ENCODE results near the gene ARID1B.

ARID1B gene

GRCh38 chr6:157215717-157216116 lies 438.5 kb downstream of the ARID1B start:
- no peak overlapping the region for H2AFZ ChIP-seq (ENCODE audit: low read depth, low read length)
- H3K36me3 ChIP-seq (ENCODE audit: insufficient read depth, low read length), result peaks cover 4% of the 10 kb centered on the region
- no peak overlapping the region for H3K4me3 ChIP-seq (ENCODE audit: low read length)
- no peaks in the 10 kb centered on the region for H3K4me1 ChIP-seq (ENCODE audit: insufficient read depth, low read length)
- H3K9me3 ChIP-seq (ENCODE audit: low read length), result peaks cover 2% of the 10 kb centered on the region
- H3K27me3 ChIP-seq (ENCODE audit: insufficient read depth, low read length), result no peaks in the 10 kb centered on the region

DNA sequence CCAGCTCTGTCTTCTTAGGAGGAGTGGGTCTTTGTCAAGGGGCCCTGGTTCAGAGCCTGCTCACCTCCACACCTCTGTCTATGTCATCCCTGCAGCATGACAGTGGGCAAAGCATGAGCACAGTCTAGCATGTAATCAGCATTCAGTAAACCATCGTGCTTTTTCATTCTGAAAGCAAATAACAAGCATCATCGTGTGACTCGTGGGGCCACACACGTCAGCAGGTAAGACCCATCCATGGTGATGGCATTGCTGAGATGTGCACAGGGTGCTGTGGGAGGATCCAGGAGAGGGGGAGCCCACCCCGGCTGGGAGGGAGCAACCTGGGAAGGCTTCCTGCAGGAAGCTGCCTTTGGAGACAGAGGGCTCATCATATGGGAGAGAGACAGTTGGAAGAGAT lies 439.4 kb downstream of the ARID1B start:
- Histone ChIP-seq H2AFZ (ENCODE audit: low read depth, low read length) (no peak overlapping the region), H3K4me3 (ENCODE audit: low read length) (no peak overlapping the region), H3K4me1 (ENCODE audit: insufficient read depth, low read length) (no peaks in the 10 kb centered on the region)

DNA sequence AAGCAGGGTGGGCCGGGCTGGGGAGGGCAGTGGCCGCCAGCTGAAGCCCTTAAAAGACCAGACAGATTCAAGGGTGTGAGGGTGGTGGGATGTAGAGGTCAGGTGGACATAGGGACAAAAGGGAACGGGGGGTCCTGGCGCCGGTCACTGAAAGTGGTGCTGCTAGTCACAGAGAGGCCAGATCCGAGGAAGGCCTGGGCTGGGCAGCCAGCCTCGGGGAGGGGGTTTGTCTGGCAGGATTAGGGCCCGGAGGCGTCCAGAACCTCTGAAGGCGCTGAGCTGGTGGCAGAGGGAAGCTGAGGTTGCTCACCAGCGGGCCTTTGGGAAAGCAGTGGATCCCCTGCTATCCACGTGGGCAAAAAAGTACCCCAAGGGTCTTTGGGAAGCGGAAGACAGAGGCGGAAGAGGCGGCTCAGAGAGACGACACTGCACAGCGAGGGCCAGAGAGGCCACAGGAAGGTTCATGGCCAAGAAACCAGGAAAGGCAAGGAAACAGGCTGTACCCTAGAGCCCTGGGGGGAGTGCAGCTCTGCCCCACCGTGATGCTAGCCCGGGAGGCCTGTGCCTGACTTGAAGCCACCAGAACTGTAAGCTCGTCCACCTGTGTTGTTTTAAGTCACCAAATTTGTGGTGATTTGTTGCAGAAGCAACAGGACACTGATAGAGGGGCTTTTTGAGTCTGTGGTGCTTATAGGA lies 440.2 kb downstream of the ARID1B start:
- Histone ChIP-seq H3K4me1 (ENCODE audit: insufficient read depth, low read length) (no peaks in the 10 kb centered on the region), H3K9me3 (ENCODE audit: low read length) (no peaks in the 10 kb centered on the region), H3K4me3 (ENCODE audit: low read length) (no peak overlapping the region), H3K27me3 (ENCODE audit: insufficient read depth, low read length) (no peaks in the 10 kb centered on the region), H2AFZ (ENCODE audit: low read depth, low read length) (no peak overlapping the region), H3K36me3 (ENCODE audit: insufficient read depth, low read length) (no peaks in the 10 kb centered on the region)

More for the DNA sequence above, 439.4 kb downstream of the ARID1B start:
- Histone ChIP-seq H3K9me3 (ENCODE audit: low read length) (peaks cover 2% of the 10 kb centered on the region), H3K27me3 (ENCODE audit: insufficient read depth, low read length) (no peaks in the 10 kb centered on the region), H3K36me3 (ENCODE audit: insufficient read depth, low read length) (no peaks in the 10 kb centered on the region)

DNA sequence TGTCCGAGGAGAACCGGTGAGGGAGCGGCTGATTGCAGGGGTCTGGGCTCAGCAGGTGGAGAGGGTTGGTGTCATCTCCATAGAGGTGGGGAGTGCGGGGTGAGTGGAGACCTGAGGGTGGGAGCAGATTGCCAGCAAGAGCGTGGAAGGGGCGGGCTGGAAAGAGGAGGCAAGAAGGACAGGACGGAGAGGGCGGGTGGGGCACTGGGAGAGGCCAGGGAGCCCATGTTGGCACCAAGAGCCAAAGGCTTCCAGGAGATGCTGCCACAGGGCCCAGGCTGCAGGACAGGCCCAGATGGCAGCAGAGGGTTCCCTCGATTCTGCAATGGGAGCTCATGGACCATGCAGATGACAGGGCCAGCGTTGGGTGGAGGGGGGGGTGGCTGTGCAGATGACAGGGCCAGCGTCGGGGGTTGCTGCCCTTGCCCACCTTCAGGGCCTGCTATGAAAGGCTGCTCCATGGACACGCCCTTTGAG lies 440.8 kb downstream of the ARID1B start:
- no peaks in the 10 kb centered on the region for H3K36me3 ChIP-seq (ENCODE audit: insufficient read depth, low read length)

GRCh38 chr6:157218371-157219198 lies 441.4 kb downstream of the ARID1B start:
- Histone ChIP-seq H3K9me3 (ENCODE audit: low read length) (no peaks in the 10 kb centered on the region), H2AFZ (ENCODE audit: low read depth, low read length) (no peak overlapping the region), H3K4me1 (ENCODE audit: insufficient read depth, low read length) (no peaks in the 10 kb centered on the region), H3K4me3 (ENCODE audit: low read length) (no peak overlapping the region), H3K36me3 (ENCODE audit: insufficient read depth, low read length) (no peaks in the 10 kb centered on the region), H3K27me3 (ENCODE audit: insufficient read depth, low read length) (no peaks in the 10 kb centered on the region)

More for the DNA sequence above, 440.8 kb downstream of the ARID1B start:
- H3K4me1 ChIP-seq (ENCODE audit: insufficient read depth, low read length), result no peaks in the 10 kb centered on the region
- H3K4me3 ChIP-seq (ENCODE audit: low read length), result no peak overlapping the region
- H3K27me3 ChIP-seq (ENCODE audit: insufficient read depth, low read length), result no peaks in the 10 kb centered on the region
- H3K9me3 ChIP-seq (ENCODE audit: low read length), result no peaks in the 10 kb centered on the region
- no peak overlapping the region for H2AFZ ChIP-seq (ENCODE audit: low read depth, low read length)

- no peaks in the 10 kb centered on the region for H3K4me1 ChIP-seq (ENCODE audit: insufficient read depth, low read length)
- no peak overlapping the region for H3K4me3 ChIP-seq (ENCODE audit: low read length)
- no peaks in the 10 kb centered on the region for H3K9me3 ChIP-seq (ENCODE audit: low read length)
- no peak overlapping the region for H2AFZ ChIP-seq (ENCODE audit: low read depth, low read length)
- no peaks in the 10 kb centered on the region for H3K36me3 ChIP-seq (ENCODE audit: insufficient read depth, low read length)
- H3K27me3 ChIP-seq (ENCODE audit: insufficient read depth, low read length), result no peaks in the 10 kb centered on the region
Measured at GRCh38 chr6:157219201-157220200, 442.3 kb downstream of the ARID1B start.

GRCh38 chr6:157220485-157220884 lies 443.3 kb downstream of the ARID1B start:
- Histone ChIP-seq H3K27me3 (ENCODE audit: insufficient read depth, low read length) (no peaks in the 10 kb centered on the region), H3K4me1 (ENCODE audit: insufficient read depth, low read length) (no peaks in the 10 kb centered on the region), H3K4me3 (ENCODE audit: low read length) (no peak overlapping the region), H3K36me3 (ENCODE audit: insufficient read depth, low read length) (no peaks in the 10 kb centered on the region), H3K9me3 (ENCODE audit: low read length) (no peaks in the 10 kb centered on the region), H2AFZ (ENCODE audit: low read depth, low read length) (no peak overlapping the region)

- no peaks in the 10 kb centered on the region for H3K36me3 ChIP-seq (ENCODE audit: insufficient read depth, low read length)
- H2AFZ ChIP-seq (ENCODE audit: low read depth, low read length), result no peak overlapping the region
- H3K4me3 ChIP-seq (ENCODE audit: low read length), result no peak overlapping the region
- no peaks in the 10 kb centered on the region for H3K27me3 ChIP-seq (ENCODE audit: insufficient read depth, low read length)
- no peaks in the 10 kb centered on the region for H3K9me3 ChIP-seq (ENCODE audit: low read length)
- H3K4me1 ChIP-seq (ENCODE audit: insufficient read depth, low read length), result no peaks in the 10 kb centered on the region
Measured at GRCh38 chr6:157221049-157221816, 444.1 kb downstream of the ARID1B start.

DNA sequence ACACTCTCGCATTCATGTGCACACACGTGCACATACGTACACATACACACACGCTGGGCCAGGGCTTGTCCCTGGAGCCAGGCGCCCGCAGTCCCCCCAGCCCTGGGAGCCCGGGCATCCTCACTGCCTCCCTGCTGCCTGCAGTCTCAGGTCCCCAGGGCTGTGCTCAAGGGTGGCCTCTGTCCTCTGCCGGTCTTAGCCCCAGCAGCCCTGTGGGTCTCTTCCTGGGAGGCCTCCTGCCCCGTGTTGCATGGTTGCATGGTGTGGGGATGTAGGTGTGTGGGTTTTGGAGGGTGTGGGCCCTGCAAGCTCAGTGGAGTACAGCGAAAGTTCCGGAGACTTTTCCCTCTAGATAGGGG lies 444.6 kb downstream of the ARID1B start:
- H3K36me3 ChIP-seq (ENCODE audit: insufficient read depth, low read length), result no peaks in the 10 kb centered on the region
- no peak overlapping the region for H3K4me3 ChIP-seq (ENCODE audit: low read length)
- H3K27me3 ChIP-seq (ENCODE audit: insufficient read depth, low read length), result no peaks in the 10 kb centered on the region
- H3K4me1 ChIP-seq (ENCODE audit: insufficient read depth, low read length), result no peaks in the 10 kb centered on the region
- H3K9me3 ChIP-seq (ENCODE audit: low read length), result no peaks in the 10 kb centered on the region
- no peak overlapping the region for H2AFZ ChIP-seq (ENCODE audit: low read depth, low read length)

DNA sequence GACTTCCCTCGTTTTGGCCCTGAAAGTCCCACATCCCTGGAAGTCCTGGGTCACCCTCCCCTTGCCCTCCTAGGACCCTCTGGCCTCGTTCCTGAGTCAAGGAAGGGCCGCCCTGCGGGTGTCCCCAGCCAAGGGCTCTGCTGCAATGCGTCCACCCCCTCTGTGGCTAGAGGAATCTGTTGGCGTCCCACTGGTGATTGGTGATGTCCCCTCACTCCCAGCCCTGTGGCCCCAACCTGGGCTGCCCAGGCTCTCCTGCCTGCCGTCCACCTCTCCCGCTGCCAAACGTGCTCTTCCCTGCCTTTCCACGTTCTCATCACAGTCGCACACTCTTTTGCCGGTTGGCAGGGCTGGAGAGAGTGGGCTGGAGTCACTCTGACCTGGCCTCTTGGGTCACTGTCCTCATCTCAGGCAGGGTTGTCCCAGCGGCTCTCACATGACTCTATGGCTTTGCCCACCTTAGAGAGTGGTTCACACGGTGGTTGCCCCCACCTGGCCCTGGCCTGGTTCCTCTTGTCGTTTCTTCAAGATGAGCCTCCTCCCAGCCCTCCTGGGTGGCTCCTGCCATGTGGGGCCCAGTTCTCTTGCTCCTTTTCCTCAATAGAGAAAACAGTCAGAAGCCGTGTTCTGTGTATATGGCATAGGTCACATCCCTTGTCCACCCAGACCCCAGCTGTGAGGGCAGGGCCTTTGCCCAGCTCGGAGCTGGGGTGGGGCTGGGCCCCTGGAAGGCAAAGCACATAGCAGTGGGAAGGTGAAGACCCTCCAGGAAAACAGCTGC lies 445.2 kb downstream of the ARID1B start:
- H2AFZ ChIP-seq (ENCODE audit: low read depth, low read length), result no peak overlapping the region
- no peaks in the 10 kb centered on the region for H3K9me3 ChIP-seq (ENCODE audit: low read length)
- no peaks in the 10 kb centered on the region for H3K36me3 ChIP-seq (ENCODE audit: insufficient read depth, low read length)
- H3K4me3 ChIP-seq (ENCODE audit: low read length), result no peak overlapping the region
- no peaks in the 10 kb centered on the region for H3K4me1 ChIP-seq (ENCODE audit: insufficient read depth, low read length)
- H3K27me3 ChIP-seq (ENCODE audit: insufficient read depth, low read length), result no peaks in the 10 kb centered on the region

- Histone ChIP-seq H3K9me3 (ENCODE audit: low read length) (no peaks in the 10 kb centered on the region), H3K27me3 (ENCODE audit: insufficient read depth, low read length) (no peaks in the 10 kb centered on the region), H3K4me1 (ENCODE audit: insufficient read depth, low read length) (no peaks in the 10 kb centered on the region)
Measured at GRCh38 chr6:157223021-157223430, 445.8 kb downstream of the ARID1B start.

DNA sequence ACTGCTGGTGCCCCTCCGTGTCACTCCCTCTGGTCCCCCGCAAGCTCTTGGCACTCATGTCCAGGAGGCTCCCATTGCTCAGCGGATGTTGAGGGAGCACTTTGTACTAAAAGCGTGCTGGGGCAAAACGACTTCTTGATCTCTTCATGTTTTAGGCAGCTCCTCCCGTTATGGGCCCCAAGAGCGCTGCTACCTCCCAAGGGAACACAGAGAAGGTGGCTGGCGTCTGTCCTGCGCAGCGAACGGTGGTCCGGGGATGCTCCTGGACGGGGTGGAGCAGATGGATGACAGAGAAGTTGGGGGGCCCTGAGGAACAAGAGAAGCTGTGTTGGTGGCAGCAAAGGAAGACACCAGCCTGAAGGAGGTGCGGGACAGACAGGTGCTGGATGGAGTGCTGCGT lies 446.3 kb downstream of the ARID1B start:
- Histone ChIP-seq H3K36me3 (ENCODE audit: insufficient read depth, low read length) (no peaks in the 10 kb centered on the region), H2AFZ (ENCODE audit: low read depth, low read length) (no peak overlapping the region), H3K4me3 (ENCODE audit: low read length) (no peak overlapping the region), H3K27me3 (ENCODE audit: insufficient read depth, low read length) (no peaks in the 10 kb centered on the region), H3K4me1 (ENCODE audit: insufficient read depth, low read length) (peaks cover 2% of the 10 kb centered on the region), H3K9me3 (ENCODE audit: low read length) (no peaks in the 10 kb centered on the region)

More at GRCh38 chr6:157223021-157223430, 445.8 kb downstream of the ARID1B start:
- Histone ChIP-seq H3K4me3 (ENCODE audit: low read length) (no peak overlapping the region), H3K36me3 (ENCODE audit: insufficient read depth, low read length) (no peaks in the 10 kb centered on the region), H2AFZ (ENCODE audit: low read depth, low read length) (no peak overlapping the region)
